Loucy (cell line): ENCODE data around the gene FANCC.

Experiments used
- H2AFZ ChIP-seq: fragments of 200-600 bp; sonication (generic); 2 replicates; pipeline ENCODE4 v1.6.0; 2016; ENCODE audit warnings: antibody characterized with exemption, mild to moderate bottlenecking, low read length, moderate library complexity
- H3F3A ChIP-seq: fragments of 200-600 bp; 2 replicates; pipeline ENCODE4 v1.6.0; 2016; ENCODE audit warnings: antibody characterized with exemption, low read depth, mild to moderate bottlenecking
- H3K27me3 ChIP-seq: fragments of 200-600 bp; sonication (generic); 2 replicates; pipeline ENCODE4 v1.6.1; 2014; ENCODE audit warnings: low read length, mild to moderate bottlenecking; ENCODE audit not compliant: insufficient read depth, poor library complexity, severe bottlenecking
- H3K36me3 ChIP-seq: fragments of 200-600 bp; sonication (generic); 2 replicates; pipeline ENCODE4 v1.6.1; 2016; ENCODE audit warnings: low read length; ENCODE audit not compliant: insufficient read depth
- H3K4me1 ChIP-seq: fragments of 200-600 bp; sonication (generic); 2 replicates; pipeline ENCODE4 v1.5.1; 2014; ENCODE audit warnings: low read length, mild to moderate bottlenecking; ENCODE audit not compliant: insufficient read depth, poor library complexity, severe bottlenecking
- H3K4me2 ChIP-seq: fragments of 200-600 bp; sonication (generic); 2 replicates; pipeline ENCODE4 v1.6.0; 2014; ENCODE audit warnings: antibody characterized with exemption, low read length, low read depth, mild to moderate bottlenecking; ENCODE audit not compliant: poor library complexity, severe bottlenecking
- H3K4me3 ChIP-seq: fragments of 200-600 bp; sonication (generic); 2 replicates; pipeline ENCODE4 v1.5.1; 2014; ENCODE audit warnings: low read length, mild to moderate bottlenecking, mixed read lengths; ENCODE audit not compliant: poor library complexity, severe bottlenecking
- H3K79me2 ChIP-seq: fragments of 200-600 bp; sonication (generic); 2 replicates; pipeline ENCODE4 v1.6.1; 2014; ENCODE audit warnings: low read length; ENCODE audit not compliant: insufficient read depth
- H3K9ac ChIP-seq: fragments of 200-600 bp; sonication (generic); 2 replicates; pipeline ENCODE4 v1.6.0; 2014; ENCODE audit warnings: mild to moderate bottlenecking, low read depth, low read length, moderate library complexity; ENCODE audit not compliant: poor library complexity, severe bottlenecking
- H3K9me2 ChIP-seq: fragments of 200-600 bp; sonication (generic); replicated peaks from 2 replicates; pipeline ENCODE4 v1.6.1; 2016; ENCODE audit warnings: low read depth, low read length, mixed read lengths
- H3K9me3 ChIP-seq: fragments of 200-600 bp; sonication (generic); 2 replicates; pipeline ENCODE4 v1.6.1; 2014; ENCODE audit warnings: mild to moderate bottlenecking, antibody characterized with exemption, low read length, low read depth; ENCODE audit not compliant: insufficient read depth
- H4K20me1 ChIP-seq: fragments of 200-600 bp; sonication (generic); 2 replicates; pipeline ENCODE4 v1.6.0; 2014; ENCODE audit warnings: antibody characterized with exemption, low read length, mild to moderate bottlenecking; ENCODE audit not compliant: insufficient read depth, poor library complexity, severe bottlenecking
- CTCF ChIP-seq: fragments of 200-600 bp; sonication (generic); conservative IDR thresholded peaks from 2 replicates; pipeline ENCODE4 v1.5.1; 2014; ENCODE audit warnings: mild to moderate bottlenecking, antibody characterized with exemption, low read length
- EZH2phosphoT487 ChIP-seq: fragments of 200-600 bp; IDR thresholded peaks from 2 replicates; pipeline ENCODE4 v1.6.1; 2018; ENCODE audit warnings: antibody characterized with exemption, mild to moderate bottlenecking, moderate library complexity, borderline replicate concordance

Gene FANCC

GRCh38 chr9:95078511-95078910 is 239.0 kb downstream of the FANCC start:
- Histone ChIP-seq H3K27me3 (no peaks in the 10 kb centered on the region), H2AFZ (no peak overlapping the region), H3K79me2 (no peaks in the 10 kb centered on the region), H3K4me1 (no peaks in the 10 kb centered on the region), H3F3A (no peaks in the 10 kb centered on the region), H3K4me3 (no peak overlapping the region), H3K4me2 (no peak overlapping the region), H3K36me3 (peaks cover 24% of the 10 kb centered on the region; the same call in 1 of the 2 replicates), H3K9me2 (no peaks in the 10 kb centered on the region), H3K9me3 (no peaks in the 10 kb centered on the region), H4K20me1 (no peaks in the 10 kb centered on the region), H3K9ac (no peak overlapping the region)
- TF ChIP-seq CTCF, result no peak
- no peak for TF ChIP-seq EZH2phosphoT487

- no peaks in the 10 kb centered on the region for H4K20me1 ChIP-seq
- H3K4me1 ChIP-seq, result no peaks in the 10 kb centered on the region
- no peak for TF ChIP-seq CTCF
- no peak for TF ChIP-seq EZH2phosphoT487
- H3K79me2 ChIP-seq, result no peaks in the 10 kb centered on the region
- H2AFZ ChIP-seq, result no peak overlapping the region
- H3K4me2 ChIP-seq, result no peak overlapping the region
- H3K27me3 ChIP-seq, result no peaks in the 10 kb centered on the region
- no peak overlapping the region for H3K9ac ChIP-seq
- no peaks in the 10 kb centered on the region for H3F3A ChIP-seq
- no peaks in the 10 kb centered on the region for H3K9me3 ChIP-seq
- no peak overlapping the region for H3K4me3 ChIP-seq
- peaks cover 19% of the 10 kb centered on the region; the same call in 1 of the 2 replicates for H3K36me3 ChIP-seq
- no peaks in the 10 kb centered on the region for H3K9me2 ChIP-seq
Measured at GRCh38 chr9:95077766-95078370, 239.6 kb downstream of the FANCC start.

GRCh38 chr9:95077053-95077765 is 240.3 kb downstream of the FANCC start:
- H3K27me3 ChIP-seq, result no peaks in the 10 kb centered on the region
- H3K36me3 ChIP-seq, result peaks cover 15% of the 10 kb centered on the region; the same call in 1 of the 2 replicates
- TF ChIP-seq EZH2phosphoT487 (no peak), CTCF (no peak)
- no peak overlapping the region for H2AFZ ChIP-seq
- H3K4me2 ChIP-seq, result no peak overlapping the region
- H3K9ac ChIP-seq, result no peak overlapping the region
- H3K9me2 ChIP-seq, result no peaks in the 10 kb centered on the region
- H4K20me1 ChIP-seq, result no peaks in the 10 kb centered on the region
- no peaks in the 10 kb centered on the region for H3K9me3 ChIP-seq
- H3K4me1 ChIP-seq, result no peaks in the 10 kb centered on the region
- no peaks in the 10 kb centered on the region for H3K79me2 ChIP-seq
- H3K4me3 ChIP-seq, result no peak overlapping the region
- H3F3A ChIP-seq, result no peaks in the 10 kb centered on the region
